HG03139 (cell line): ENCODE data around the gene CABP1.
"Not testable (repeated sequence)": the region's sequence is repeated elsewhere in the genome, so short reads cannot be mapped to it uniquely, and the experiment has no call there.

Experiments used
- ATAC-seq: cut with Tn5 transposase; IDR thresholded peaks from one replicate; pipeline ENCODE4 v1.9.1; 2021; ENCODE audit not compliant: unreplicated experiment

The CABP1 gene

DNA sequence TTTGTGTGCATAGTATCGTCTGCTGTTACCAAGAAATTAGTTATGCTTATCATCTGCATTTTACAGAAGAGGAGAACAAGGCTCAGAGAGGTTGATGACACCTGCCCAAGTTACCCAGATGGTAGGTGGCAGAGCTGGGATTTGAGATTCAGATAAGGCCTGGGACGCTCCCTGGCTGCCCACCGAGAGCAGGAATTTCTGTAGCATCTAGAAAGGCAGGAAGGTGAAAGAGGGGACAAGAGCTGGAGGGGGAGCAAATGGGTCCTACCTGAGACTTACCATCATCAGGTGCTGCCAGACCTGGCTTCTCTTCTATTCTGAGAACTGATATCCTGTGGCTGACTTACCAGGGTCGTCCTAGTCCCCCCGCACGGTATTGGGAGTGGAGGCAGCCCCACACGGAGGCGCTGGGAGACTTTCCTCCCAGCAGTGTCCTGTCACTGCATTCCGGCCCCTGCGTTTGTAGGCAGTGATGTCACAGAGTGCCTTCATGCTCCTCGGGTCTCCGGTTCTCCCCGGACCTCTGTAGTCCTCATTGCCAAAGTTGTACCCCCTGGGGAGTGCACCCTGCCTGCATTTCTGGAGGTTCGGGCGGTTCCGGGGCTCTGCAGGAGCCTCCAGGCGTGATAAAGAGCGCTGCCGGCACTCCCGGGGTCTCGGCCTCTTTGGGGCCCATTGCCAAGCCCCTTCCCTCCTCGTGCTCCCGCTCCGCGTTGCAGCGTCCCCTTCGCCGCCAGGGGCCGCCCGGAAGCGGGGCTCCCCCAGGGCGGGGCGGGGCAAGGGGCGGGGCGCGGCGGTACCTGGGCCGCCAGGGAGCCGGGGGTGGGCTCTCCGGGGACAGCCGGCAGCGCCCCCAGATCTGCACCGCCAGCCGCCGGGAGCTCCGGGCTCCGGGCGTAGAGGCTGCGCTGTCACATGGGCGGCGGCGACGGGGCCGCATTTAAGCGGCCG lies at the start of gene CABP1:
Gene CABP1, plus strand, starts transcription at position 856 of the 951 bp plus-strand sequence. Its CDS starts 60 bp downstream, at position 916.
- ATAC-seq = peak; percentile 50

DNA sequence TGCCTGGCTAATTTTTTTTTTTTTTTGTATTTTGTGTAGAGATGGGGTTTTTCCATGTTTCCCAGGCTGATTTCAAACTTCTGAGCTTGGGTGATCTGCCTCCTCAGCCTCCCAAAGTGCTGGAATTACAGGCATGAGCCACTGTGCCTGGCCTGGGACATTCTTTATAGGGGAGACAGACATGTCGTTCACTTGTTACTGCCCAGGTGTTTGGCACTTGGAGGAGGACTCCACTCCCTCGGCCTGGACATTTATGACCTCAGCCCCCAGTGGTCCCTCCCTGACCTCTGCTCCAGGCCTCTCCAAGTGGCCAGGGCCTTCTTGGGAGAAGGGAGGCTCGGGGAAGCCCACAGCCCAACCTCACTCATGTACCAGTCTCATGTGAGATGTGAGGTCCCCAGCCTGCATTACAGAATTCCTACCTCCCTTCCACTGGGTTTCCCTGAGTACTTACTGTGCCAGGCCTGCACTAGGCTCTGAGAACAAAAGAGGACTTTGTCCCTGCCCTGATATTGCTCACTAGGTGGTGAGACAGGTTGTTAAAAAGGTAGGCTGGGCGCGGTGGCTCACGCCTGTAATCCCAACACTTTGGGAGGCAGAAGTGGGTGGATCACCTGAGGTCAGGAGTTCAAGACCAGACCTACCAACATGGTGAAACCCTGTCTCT lies 49.6 kb upstream of the CABP1 start:
- ATAC-seq = no peak

GRCh38 chr12:120592121-120593049 lies 48.0 kb upstream of the CABP1 start:
- no peak for ATAC-seq

GRCh38 chr12:120596901-120597300 lies 43.5 kb upstream of the CABP1 start:
- ATAC-seq = no peak

GRCh38 chr12:120597861-120598260 lies 42.6 kb upstream of the CABP1 start:
- no peak for ATAC-seq

DNA sequence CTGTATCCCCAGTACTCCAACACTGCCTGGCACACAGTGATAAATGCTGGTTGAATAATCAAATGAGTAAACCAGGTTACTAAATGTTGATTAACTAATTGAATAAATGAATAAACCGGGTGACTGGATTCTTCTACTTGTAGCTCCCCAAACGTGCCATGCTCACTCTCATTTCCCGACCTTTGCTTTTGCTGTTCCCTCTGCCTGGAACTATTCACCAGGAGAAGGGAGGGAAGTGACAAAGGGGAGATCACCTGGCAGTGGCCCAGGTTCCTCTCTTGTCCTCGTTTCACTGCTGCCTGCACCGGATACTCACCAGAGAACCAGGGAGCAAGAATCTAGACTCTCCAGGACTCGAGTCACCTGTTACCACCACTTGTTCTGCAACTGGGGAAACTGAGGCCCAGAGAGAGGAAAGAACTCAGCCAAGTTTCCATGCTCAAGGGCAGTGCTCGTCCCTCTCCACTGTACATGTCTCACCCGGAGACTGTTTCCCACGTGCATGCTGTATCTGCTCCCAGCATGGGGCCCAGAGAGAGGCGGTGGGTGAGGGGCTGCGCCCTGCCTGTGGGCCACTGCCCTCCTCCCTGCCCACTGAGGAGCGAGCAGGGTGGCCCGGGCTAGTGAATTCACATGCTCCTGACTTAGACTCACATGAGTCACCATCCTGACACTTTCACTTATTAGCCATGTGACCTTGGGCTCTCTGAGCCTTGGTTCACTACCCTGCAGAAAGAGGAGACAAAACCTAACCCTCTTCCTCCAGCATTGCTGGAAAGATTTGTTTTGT lies 41.6 kb upstream of the CABP1 start:
- ATAC-seq = no peak

DNA sequence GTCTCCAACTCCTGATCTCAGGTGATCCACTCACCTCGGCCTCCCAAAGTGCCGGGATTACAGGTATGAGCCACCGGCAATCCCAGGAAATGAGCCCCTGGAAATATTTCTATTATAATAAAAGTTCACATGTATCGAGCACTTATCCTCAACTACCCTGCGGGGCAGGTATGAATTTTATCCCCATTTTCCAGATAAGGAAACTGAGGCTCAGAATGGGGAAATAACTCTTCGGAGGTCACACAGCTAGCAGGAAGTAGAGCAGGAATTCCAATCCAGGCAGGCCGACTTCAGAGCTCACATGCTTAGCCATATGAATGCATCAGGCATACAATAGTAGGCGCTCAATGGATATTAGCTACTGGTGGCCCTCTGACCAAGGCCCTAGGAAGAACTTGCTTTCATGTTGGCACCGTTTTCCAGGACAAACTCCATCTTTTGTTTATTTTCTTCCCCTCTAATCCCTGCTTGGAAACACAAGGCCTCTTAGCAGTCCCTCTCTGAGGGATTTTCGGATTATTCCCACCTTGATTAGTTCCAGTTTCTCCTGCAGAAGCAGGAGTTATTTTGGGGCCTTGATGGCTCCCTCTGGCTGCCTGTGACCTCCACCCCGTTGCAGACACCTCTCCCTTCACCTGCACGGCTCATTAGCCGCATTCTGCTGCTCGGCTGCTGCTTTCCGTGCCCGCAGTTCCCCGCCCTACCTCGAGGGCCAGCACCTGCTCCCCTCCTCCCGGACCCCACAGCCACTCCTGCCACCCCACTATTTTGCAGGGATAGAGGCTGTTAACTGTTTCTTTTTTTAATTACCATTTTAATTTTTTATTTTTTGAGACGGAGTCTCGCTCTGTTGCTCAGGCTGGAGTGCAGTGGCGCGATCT lies 40.5 kb upstream of the CABP1 start:
- no peak for ATAC-seq

- not testable (repeated sequence) for ATAC-seq
Measured at GRCh38 chr12:120602416-120602815, 38.0 kb upstream of the CABP1 start.

- no peak for ATAC-seq
Measured at GRCh38 chr12:120610560-120610959, 29.9 kb upstream of the CABP1 start.

GRCh38 chr12:120611534-120611933 lies 28.9 kb upstream of the CABP1 start:
- ATAC-seq = not testable (repeated sequence)

- no peak for ATAC-seq
Measured at GRCh38 chr12:120614848-120615247, 25.6 kb upstream of the CABP1 start.

GRCh38 chr12:120617193-120617592 lies 23.2 kb upstream of the CABP1 start:
- ATAC-seq = not testable (repeated sequence)

GRCh38 chr12:120617767-120618166 lies 22.7 kb upstream of the CABP1 start:
- ATAC-seq = not testable (repeated sequence)

DNA sequence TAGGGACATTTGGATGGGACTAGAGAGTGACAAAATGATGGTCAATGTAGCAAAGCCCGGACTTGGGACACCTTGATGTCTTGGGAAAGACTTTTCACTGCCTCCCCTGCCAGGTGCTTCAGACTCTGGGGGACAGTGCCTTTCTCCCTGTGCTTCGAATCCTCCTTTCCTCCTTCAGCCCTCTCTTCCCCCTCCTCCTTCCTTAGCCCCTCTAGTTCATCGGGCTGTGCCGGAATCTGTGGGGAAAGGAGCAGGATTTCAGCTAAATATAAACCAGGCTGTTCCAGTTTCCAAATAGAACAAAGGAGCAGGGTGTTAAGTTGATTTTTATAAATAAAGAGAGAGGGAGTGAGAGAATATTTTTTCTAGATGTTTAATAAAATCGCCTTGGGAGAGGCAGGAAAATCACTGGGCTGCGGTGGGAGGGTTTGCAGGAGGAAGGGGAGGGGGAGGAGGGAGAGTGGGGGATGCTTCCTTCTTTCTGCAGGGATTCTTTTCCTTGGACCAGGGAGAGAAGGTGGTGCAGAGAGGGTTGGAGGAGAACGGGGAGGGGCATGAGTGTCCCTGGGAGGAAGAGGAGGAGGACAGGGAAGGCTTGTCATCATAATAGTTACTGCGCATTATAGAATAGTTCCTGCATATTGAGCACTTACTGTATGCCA lies 21.3 kb upstream of the CABP1 start:
- no peak for ATAC-seq

DNA sequence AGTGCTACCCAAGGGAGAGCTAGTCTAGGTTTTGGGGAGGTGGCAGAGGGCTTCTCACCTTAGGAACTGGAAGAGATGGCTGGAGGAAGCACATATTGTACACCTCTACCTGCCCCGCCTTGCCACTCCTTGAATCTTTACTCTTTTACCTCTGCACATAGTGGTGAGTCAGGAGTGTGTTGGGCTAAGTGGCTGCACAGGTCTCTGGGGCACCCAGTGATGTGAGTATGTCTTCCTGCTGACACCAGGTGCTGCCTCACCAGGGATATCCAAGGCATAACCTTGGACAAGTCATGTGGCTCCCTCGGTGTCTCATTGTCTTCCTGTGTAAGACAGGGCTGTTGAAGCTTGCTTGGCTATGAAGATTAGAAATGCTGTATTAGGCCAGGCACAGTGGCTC lies 19.8 kb upstream of the CABP1 start:
- ATAC-seq = no peak

DNA sequence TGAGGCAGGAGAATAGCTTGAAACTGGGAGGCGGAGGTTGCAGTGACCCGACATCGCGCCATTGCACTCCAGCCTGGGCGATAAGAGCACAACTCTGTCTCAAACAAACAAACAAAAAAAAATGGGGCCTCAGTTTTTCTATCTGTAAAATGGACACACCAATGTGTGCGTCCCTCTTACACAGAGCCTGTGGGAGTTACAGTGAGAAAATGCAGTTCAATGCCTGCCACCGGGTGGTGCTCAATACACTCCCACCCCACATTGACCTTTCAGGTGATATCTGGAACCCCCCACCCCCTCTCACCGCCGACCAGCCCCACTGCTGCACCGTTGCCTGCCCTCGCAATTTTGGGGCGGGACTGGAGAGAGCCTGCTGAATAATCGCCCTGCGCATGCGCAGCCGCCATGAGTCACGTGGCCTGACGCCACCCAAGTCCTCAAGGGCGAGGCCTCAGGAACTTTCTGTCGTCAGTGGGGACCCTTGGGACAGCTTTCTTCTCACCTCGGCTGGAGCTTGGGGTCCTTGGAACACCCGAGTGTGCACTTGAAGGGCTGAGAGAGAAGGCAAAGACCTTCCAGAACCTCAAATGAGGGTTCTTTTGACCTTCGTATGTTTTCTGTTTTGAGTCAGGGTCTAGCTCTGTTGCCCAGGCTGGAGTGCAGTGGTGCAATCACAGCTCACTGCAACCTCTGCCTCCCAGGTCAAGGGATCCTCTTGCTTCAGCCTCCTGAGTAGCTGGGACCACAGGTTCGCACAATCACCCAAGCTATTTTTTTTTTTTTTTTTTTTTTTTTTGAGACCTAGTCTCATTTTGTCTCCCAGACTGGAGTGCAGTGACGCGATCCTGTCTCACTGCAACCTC lies 14.6 kb upstream of the CABP1 start:
- ATAC-seq = no peak

GRCh38 chr12:120628919-120629318 lies 11.5 kb upstream of the CABP1 start:
- ATAC-seq = no peak
